Osteoblast (primary cell): ENCODE results near the gene LYSMD1. TPM values are rescaled to one million over a fixed set of nuclear protein-coding genes. Genes with fewer than 3 reads are reported as not detected.

ENCODE experiments used
- DNase-seq: peaks from one replicate; pipeline ENCODE4 v3.0.0; 2011; ENCODE audit warnings: low spot score, mixed read lengths; ENCODE audit not compliant: insufficient read length; ENCODE audit errors: missing footprints
- H2AFZ ChIP-seq: 2 replicates; pipeline ENCODE4 v1.6.0; 2011; ENCODE audit warnings: mild to moderate bottlenecking, low read length
- H3K27ac ChIP-seq: 2 replicates; pipeline ENCODE4 v1.5.1; 2011; ENCODE audit warnings: mild to moderate bottlenecking, low read depth, low read length, moderate library complexity
- H3K27me3 ChIP-seq: 2 replicates; pipeline ENCODE4 v1.6.0; 2012; ENCODE audit warnings: mild to moderate bottlenecking, control low read depth, inconsistent platforms, low read length, moderate library complexity; ENCODE audit not compliant: insufficient read depth
- H3K36me3 ChIP-seq: 2 replicates; pipeline ENCODE4 v1.5.1; 2011; ENCODE audit warnings: mild to moderate bottlenecking, low read length, control low read depth, moderate library complexity; ENCODE audit not compliant: insufficient read depth
- H3K4me1 ChIP-seq: 2 replicates; pipeline ENCODE4 v1.5.1; 2011; ENCODE audit warnings: mild to moderate bottlenecking, low read length, control low read depth, moderate library complexity; ENCODE audit not compliant: insufficient read depth
- H3K4me2 ChIP-seq: 2 replicates; pipeline ENCODE4 v1.6.0; 2011; ENCODE audit warnings: mild to moderate bottlenecking, low read length; ENCODE audit not compliant: insufficient read depth
- H3K4me3 ChIP-seq: fragments of 200-600 bp; sonication (generic); 3 replicates; pipeline ENCODE4 v1.5.1; 2012; ENCODE audit warnings: mild to moderate bottlenecking, low read length, inconsistent platforms; ENCODE audit not compliant: insufficient read depth
- H3K79me2 ChIP-seq: 2 replicates; pipeline ENCODE4 v1.6.0; 2012; ENCODE audit warnings: mild to moderate bottlenecking, low read length, control low read depth, inconsistent platforms; ENCODE audit not compliant: insufficient read depth
- H3K9me3 ChIP-seq: 2 replicates; pipeline ENCODE4 v1.5.1; 2011; ENCODE audit warnings: low read depth, low read length, control low read depth
- H4K20me1 ChIP-seq: 2 replicates; pipeline ENCODE4 v1.6.0; 2012; ENCODE audit warnings: mild to moderate bottlenecking, low read length, control low read depth; ENCODE audit not compliant: insufficient read depth
- CTCF ChIP-seq: IDR thresholded peaks from 2 replicates; pipeline ENCODE4 v1.5.1; 2011; ENCODE audit warnings: mild to moderate bottlenecking, low read depth, low read length, moderate library complexity; ENCODE audit errors: extremely low read depth
- total RNA-seq: library from RNA; depleted of rRNA; stranded (reverse); fragments of >200 nt; gene quantifications from 2 replicates; pipeline ENCODE4 v1.2.3, GENCODE V29; 2012

The LYSMD1 gene
- total RNA-seq, 1 donor: 12.7 TPM

DNA sequence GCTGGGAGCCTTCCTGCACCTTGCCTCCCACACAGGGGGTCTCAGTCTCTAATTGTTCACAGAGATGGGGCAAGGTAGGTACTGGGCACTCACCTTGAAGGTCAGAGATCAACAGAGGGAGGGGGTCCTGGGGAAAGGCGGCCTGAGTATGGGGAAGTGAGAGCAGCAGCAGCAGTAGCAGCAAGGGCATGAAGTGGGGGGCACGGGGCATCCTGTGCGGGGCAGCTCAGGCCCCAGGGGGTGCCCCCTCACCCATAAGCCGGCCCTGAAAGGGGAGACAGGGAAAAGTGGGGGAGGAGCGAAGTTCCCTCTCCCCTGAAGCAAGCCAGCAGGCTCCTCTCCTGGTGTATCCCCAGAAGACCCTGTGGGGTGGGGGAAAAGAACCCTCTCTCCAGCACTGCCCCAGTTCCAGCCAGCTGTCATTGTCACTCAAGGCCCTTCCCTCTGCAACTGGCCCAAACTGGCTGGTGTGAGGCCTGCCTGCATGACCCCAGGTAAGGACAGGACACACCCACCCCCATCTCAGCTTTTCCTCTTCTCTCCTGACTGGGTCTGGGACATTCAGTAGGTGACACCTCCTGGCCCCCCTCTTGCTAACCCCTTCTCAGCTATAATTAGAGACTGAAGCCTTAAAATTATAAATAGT is 23.2 kb downstream of the LYSMD1 start:
- Histone ChIP-seq H3K79me2 (no peaks in the 10 kb centered on the region), H3K27me3 (peaks cover 11% of the 10 kb centered on the region), H3K9me3 (no peaks in the 10 kb centered on the region), H3K4me1 (peaks cover 15% of the 10 kb centered on the region), H4K20me1 (peaks cover 2% of the 10 kb centered on the region), H3K4me3 (no peak overlapping the region), H2AFZ (no peak overlapping the region), H3K4me2 (no peak overlapping the region), H3K36me3 (no peaks in the 10 kb centered on the region), H3K27ac (no peak overlapping the region)
- no peak for TF ChIP-seq CTCF
- peak; percentile 64 for DNase-seq

DNA sequence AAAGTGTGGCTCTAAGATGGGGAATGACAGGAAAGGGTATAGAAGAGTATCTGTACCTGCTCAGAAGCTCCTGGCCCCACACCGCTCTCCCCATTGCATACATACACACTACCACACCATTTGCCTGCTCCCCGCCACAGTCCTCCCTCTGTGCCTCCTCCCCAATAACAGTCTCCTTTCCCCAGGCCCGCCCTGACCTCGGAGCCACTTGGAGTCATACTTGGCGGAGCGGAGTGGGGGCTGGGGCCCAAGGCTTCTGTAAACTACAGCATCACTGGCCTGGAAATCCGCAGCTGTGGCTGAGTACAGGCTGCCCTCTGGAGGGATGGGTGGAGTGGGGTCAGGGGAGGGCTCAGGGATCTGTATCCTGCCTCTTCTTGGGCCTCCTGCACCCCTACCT is 27.9 kb downstream of the LYSMD1 start:
- no peaks in the 10 kb centered on the region for H4K20me1 ChIP-seq
- no peak overlapping the region for H3K4me2 ChIP-seq
- no peak overlapping the region for H3K27ac ChIP-seq
- H3K4me3 ChIP-seq: no peak overlapping the region
- H3K4me1 ChIP-seq: no peaks in the 10 kb centered on the region
- no peaks in the 10 kb centered on the region for H3K9me3 ChIP-seq
- H3K27me3 ChIP-seq: no peaks in the 10 kb centered on the region
- no peak overlapping the region for H2AFZ ChIP-seq
- DNase-seq: peak; percentile 70
- TF ChIP-seq CTCF: no peak
- no peaks in the 10 kb centered on the region for H3K79me2 ChIP-seq
- H3K36me3 ChIP-seq: no peaks in the 10 kb centered on the region

- Histone ChIP-seq H4K20me1 (no peaks in the 10 kb centered on the region), H3K4me1 (peaks cover 4% of the 10 kb centered on the region), H2AFZ (no peak overlapping the region), H3K4me3 (no peak overlapping the region), H3K4me2 (no peak overlapping the region), H3K27ac (no peak overlapping the region), H3K79me2 (no peaks in the 10 kb centered on the region), H3K27me3 (no peaks in the 10 kb centered on the region), H3K36me3 (no peaks in the 10 kb centered on the region), H3K9me3 (no peaks in the 10 kb centered on the region)
- no peak for TF ChIP-seq CTCF
- DNase-seq: peak; percentile 80
Observed at GRCh38 chr1:151135433-151136385, 30.0 kb downstream of the LYSMD1 start.

DNA sequence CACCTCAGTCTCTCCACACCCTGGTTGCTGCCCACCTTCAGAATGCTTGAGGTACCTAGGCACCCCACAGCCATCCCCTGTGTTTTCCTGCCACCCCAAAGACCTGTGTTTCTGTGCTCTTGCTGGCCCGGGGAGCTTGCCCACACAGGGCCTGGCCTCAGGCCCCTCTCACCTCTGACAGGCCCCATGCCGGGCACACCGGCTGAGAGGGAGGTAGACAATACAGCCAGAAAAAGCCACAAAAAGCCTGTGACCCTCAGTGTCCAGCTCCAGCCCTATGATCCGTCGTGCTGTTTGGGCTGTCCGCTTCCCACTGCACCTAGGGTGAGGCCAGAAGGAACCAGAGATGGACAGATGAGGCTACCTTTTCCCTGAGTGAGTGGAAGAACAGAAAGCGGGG is 30.7 kb downstream of the LYSMD1 start:
- Histone ChIP-seq H3K27me3 (no peaks in the 10 kb centered on the region), H3K36me3 (no peaks in the 10 kb centered on the region), H3K4me1 (peaks cover 4% of the 10 kb centered on the region), H2AFZ (no peak overlapping the region), H3K27ac (no peak overlapping the region), H3K79me2 (no peaks in the 10 kb centered on the region), H3K4me3 (no peak overlapping the region), H3K4me2 (no peak overlapping the region), H4K20me1 (no peaks in the 10 kb centered on the region), H3K9me3 (no peaks in the 10 kb centered on the region)
- TF ChIP-seq CTCF: no peak
- peak; percentile 86 for DNase-seq
